HT1080 (cell line): ENCODE measurements around the gene MYOCD. TPM values are rescaled to one million over a fixed set of nuclear protein-coding genes. Genes with fewer than 3 reads are reported as not detected.
"Not testable (repeated sequence)": the region's sequence is repeated elsewhere in the genome, so short reads cannot be mapped to it uniquely, and the experiment has no call there.

Experiments
- DNase-seq: peaks from one replicate; pipeline ENCODE4 v3.0.0-alpha.2; 2015; ENCODE audit warnings: low read depth
- polyA plus RNA-seq, 2 experiments: library from polyadenylated mRNA; depleted of rRNA; stranded (reverse); fragments of >200 nt; gene quantifications; 2 replicates each; pipeline ENCODE4 v1.2.3, GENCODE V29; 2015
- total RNA-seq: library from RNA; depleted of rRNA; stranded (reverse); fragments of >200 nt; shearing (Covaris generic); gene quantifications from 2 replicates; pipeline ENCODE4 v1.2.3, GENCODE V29; 2014; rRNA removed

MYOCD gene, protein sequence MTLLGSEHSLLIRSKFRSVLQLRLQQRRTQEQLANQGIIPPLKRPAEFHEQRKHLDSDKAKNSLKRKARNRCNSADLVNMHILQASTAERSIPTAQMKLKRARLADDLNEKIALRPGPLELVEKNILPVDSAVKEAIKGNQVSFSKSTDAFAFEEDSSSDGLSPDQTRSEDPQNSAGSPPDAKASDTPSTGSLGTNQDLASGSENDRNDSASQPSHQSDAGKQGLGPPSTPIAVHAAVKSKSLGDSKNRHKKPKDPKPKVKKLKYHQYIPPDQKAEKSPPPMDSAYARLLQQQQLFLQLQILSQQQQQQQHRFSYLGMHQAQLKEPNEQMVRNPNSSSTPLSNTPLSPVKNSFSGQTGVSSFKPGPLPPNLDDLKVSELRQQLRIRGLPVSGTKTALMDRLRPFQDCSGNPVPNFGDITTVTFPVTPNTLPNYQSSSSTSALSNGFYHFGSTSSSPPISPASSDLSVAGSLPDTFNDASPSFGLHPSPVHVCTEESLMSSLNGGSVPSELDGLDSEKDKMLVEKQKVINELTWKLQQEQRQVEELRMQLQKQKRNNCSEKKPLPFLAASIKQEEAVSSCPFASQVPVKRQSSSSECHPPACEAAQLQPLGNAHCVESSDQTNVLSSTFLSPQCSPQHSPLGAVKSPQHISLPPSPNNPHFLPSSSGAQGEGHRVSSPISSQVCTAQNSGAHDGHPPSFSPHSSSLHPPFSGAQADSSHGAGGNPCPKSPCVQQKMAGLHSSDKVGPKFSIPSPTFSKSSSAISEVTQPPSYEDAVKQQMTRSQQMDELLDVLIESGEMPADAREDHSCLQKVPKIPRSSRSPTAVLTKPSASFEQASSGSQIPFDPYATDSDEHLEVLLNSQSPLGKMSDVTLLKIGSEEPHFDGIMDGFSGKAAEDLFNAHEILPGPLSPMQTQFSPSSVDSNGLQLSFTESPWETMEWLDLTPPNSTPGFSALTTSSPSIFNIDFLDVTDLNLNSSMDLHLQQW
- total RNA-seq = not detected in 2 replicates
- polyA plus RNA-seq (2015; cell fraction: cytosol; rRNA removed) = not detected in 2 replicates
- not detected in 2 replicates for polyA plus RNA-seq (2015; cell fraction: nucleus; rRNA removed)

DNA sequence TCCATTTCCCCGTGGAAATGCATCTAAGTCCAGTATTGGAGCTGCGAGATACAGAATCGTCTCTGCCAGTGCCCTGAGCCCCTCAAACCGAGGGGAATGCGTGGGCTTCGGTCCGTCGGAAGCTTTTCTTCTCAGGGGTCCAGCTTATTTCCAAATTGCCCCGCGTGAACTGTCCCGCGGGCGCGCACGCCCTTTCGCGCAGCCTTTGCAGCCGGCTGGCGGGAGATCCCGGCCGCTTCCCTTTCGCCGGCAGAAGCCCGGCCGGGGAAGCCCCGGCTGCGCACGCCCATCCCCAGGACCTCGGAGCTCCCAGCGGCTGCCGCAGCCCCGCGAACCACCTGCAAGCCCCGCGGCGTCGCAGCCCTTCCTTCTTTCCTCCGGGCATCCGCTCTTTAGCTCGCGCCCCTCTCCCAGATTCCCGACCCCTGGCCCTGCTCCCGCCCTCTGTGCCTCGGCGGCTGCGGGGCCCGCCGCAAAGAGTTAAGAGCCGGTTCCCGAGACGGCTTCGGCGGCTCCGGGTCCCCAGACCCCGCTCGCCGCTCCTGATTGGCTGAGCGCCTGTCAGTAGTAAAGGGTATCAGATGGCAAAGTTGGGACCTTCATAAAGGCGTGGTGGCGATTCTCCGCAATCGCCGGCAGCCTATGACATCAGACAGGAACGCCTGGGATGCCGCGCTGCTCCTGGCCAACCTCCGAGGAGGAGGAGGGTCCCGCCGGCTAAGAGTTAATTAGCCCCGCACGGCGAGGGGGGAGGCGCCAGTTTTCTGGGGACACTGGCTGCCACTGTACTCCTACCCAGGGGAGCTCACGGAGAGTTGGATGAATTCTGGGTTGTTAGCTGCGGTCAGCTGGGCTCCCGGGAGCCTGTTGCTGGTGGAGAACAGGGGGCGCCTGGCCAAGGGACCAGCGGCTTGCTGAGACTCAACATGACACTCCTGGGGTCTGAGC, at the start of gene MYOCD:
Gene MYOCD (plus strand): TSS at position 628 of the 948 bp plus-strand sequence. CDS start 299 bp downstream, at position 927.
- DNase-seq = no peak

DNA sequence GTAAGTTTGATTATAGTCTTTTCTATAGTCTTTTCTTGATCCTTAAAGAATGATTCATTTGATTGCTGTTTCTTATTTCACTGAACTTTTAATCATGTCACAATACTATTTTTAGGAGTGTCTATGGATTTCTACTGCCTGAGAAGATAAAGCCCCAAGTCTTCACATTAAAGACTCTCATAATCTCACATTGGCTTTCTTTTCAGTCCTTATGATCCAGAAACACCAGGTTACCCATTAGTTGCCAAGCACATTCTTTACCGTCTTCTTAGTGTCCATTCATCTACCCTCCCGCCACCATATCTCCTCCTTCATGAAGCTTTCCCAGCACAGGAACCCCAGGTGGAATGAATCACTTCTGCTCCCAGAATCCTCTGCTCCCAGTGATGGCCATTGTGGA, 49.5 kb upstream of the MYOCD start:
- no peak for DNase-seq

DNA sequence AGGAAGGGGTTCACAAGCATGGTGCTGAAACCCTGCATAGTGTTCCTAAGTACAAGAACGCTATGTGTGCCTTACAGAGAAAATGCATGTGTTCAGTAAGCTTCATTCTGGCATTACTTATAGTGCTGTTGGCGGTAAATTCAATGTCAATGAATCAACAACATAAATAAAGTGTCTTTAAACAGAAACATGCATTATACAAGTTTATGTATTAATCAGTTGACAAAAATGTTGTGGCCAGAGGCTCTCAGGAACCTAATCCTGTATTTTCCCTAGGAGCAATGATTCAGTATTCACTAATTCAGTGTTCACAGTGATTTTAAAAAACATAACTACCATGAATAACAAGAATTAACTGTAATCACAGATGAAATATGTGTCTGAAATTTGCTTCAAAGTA, 47.1 kb upstream of the MYOCD start:
- no peak for DNase-seq

DNA sequence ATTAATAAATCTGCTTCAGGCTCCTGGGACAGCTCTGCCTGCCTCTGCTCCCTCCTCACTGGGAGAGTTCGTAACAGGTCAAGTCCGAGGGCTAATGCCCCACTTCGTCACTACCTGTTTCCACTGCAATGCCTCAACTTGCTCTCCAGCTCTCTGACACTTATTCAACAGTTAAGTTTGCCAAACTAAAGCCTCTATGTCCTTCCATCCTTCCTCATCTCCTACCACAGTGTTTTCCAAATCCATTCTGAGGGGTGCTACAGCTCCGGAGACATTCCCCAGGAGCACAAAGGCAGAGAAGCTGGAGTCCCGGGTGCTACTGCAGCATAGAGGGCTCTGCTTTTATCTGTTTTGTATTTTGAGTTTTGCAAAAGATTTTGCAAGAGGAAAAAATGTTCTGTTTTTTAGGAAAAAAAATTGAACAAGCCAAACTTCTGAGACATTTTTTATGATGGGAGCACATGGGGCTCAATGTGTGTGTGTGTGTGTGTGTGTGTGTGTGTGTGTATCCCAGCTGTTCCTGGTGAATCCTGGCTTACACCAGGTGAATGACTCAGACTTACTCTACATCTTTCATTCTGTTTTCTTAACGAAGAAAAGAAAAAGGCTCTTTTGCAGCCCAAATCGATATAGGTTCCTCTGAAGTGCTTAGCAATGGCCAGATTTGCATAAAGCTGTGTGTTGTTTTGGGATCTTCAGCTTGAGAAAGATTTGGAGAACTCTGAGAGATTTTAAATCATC, 46.1 kb upstream of the MYOCD start:
- no peak for DNase-seq

DNA sequence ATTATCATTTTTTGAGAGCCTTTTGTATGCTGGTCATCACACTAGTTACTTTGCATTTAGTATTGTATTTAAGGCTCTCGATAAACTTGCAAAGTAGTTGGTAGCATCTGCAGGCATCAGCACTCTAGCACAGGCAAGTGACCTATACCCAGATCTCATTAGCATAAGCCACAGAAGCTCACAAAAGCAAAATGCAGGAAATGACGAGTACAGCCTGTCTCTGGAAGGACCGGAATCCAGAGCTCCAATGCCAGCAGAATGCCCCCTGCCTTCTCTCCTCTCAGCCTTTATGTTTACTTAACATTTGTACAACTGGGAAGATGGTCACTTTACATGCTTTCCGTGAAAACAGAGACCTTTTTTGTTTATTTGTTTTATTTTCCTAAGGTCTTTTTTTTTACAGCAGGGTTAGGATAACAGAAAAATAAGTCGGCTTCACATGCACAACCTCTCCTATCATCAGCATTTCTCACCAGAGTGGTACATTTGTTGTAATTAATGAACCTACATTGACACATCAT, 45.4 kb upstream of the MYOCD start:
- DNase-seq = peak; percentile 29

DNA sequence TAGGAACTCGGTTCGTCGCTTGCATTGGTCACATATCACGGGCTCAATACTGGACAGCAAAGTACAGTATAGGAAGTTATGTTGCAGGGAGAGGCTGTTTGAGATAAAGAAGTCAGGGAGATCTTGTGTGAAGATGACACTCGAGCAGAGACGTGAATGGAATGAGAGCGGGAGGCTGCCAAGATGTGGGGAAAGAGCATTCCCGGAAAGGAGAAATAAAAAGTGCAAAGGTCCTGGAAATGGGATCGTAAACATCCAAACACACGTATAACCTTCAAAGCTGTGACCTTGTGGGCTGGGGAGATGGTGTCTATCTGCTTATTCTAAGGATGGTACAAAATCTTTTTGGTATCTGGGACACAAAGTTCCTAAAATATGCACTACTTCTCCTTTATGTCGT, 43.0 kb upstream of the MYOCD start:
- no peak for DNase-seq

DNA sequence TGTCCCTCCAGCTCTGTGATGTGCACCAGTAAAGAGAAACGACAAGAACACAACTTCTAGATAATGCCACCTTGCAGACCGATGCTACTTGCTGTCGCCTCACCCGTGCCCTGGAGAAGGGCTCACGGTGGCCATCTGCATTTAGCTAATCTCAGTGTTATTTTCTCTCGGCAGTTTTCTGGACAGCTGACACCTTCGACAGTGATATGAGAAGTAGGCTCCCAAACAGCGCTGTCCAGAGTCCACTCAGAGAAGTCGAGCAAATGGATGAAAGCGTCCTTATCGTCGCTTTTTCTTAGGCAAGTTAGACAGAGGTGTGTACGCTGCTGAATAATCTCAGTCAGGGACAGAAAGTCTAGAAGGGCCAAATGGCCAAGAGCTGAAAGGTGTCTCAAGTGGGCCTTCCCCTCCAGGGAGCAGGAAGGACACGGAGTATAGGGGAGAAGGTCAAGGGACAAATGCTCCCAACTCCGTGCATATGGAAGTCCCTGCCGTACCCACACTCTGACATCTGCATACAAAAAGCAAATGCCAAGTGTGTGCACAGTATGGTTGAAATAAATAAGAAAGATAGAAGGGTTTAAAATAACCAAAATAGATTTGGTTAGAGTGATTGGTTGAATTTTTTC, 42.4 kb upstream of the MYOCD start:
- no peak for DNase-seq

DNA sequence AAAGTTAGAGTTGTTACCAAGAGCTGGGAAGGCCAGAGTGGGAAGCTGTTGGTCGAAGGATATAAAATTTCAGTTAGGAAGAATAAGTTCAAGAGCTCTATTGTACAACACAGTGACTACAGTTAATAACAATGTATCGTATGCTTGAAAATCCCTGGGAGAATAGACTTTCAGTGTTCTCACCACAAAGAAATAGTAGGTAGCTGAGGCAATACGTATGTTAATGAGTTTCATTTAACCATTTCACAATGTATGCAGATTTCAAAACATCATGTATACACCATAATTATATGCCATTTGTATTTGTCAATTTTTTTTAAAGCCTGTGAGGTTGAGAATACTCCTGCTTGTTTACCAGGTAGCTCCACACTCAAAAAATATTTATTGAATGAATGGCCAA, 41.5 kb upstream of the MYOCD start:
- DNase-seq = no peak

DNA sequence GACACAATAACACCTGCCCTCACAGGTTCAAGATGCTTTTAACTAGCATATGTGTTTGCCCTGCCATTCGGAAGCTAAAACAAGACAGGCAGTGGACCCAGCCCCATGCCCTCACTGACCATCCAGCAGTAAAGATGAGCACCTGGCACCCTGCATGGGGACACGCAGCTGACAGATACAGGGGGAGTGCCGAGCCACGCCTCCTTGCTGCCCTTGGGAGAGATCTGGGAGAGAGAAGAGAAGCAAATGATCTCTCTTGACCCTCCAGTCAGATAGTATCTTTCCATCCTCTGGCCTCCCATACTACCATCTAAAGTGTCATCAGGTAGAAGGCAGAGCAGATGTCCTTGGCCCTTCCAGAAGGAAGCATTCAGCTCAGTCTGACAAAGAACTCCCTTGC, 40.6 kb upstream of the MYOCD start:
- DNase-seq = no peak

DNA sequence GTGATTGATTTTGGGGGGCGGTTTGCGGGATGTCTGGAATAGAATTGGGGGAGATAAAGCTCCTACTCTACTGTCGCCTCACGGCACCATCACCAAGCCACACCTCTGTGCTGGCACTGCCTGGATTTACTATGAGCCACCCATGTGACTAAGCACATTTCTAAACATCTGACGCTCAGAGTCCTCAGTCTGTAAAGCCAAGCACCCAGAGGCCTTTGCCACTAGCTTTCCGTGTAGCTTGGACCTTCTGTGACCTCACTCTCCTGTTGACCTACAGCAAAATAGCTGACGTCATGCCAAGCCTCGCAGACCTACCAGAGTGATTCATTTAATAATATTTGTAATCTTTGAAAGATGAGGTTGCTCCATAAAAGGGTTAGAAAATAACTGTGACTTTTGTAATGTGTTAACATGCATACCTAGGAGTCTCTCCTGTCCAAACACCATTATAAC, 38.5 kb upstream of the MYOCD start:
- peak; percentile 30 for DNase-seq

DNA sequence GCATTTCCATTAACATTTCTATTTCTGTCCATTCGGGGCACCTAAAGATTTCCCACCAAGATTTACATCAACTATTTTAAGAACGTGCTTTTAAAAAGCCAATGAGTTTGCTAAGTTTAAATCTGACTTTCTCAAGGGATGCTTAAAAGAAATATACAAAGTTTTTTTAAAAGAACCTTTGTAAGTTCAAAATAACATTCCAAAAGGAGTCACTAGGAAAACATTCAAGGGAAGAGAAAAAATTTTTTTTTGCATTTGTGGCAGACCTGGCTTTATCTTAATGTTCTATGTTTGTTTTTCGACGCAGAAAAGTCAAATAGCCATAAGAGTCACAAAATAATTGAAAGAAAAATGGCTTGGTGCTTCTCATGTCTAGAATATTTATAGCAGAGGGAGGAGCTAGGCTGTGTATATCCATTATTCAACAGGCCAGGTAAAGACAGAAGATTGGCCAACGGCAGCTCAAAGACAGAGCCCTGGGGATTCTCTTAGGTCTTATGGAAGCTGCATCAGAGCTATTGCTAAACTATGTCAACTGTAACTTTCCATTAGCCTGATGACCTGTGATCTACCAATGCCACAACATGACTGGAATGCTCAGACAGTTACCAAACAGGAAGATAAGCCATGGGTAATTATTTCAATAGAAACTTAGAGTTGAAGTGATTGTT, 37.8 kb upstream of the MYOCD start:
- no peak for DNase-seq

DNA sequence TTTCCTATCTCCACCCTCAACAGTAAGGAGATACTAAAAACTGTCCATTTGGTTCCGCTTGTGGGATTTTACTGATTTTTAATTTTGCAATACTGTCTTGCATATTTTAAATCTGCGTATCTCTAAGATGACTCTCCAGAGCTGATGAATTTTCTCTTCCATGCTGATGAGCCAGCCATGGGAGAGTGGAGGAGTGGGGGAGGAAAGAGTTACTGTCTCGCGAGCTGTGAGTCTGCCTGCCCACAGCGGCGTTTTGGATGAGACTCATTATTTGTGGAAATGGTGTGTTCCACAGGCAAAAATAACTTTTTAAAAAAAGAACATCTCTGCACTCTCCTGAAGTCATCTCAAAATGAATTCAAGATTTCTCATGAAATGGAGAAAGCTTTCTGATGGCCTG, 34.6 kb upstream of the MYOCD start:
- no peak for DNase-seq

DNA sequence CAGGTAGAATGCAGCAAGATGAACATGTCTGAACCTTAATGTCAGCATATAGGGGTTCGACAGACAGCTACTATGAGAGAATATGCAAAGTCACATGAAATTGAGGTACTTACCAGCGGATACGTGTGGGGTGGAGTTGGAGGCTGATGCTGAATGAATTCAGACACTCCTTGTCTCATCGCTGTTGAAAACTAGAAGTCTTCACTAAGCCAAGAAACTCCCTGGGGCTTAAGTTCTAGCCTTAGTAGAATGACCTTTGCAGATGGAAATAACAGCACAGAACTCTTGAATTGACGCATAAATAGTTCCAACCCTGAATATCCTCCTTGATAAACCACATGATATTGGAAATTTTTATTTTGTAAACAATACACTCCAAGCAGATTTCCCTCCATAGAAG, 32.9 kb upstream of the MYOCD start:
- no peak for DNase-seq

DNA sequence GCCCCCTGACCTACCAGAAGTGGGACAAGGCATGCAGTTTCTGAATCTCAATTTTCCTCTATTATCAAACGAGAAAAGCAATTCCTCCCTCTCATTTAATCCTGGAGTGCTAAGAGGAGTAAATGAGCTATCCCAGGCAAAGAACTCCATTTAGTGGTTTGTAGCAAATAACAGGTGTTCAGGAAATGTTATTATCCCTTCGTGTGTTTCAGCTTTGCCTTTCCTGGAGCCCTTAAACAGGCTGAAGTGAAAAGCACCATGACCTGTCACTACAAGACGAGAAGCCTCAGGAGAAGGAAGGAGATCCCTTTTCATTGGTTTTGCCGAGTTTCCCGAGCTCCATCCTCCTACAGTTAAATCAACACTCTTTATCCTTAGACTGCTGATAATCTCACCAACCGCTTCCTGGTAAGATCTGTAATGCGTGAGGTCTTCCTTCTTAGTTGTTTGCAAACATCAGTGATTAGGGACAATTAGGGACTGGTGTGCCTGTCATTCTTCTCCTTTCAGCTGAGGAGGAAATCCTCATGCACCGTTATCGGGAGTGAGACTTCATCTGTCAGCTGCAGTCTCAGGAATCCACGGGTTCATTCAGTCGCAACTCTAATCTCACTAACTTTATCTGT, 30.8 kb upstream of the MYOCD start:
- DNase-seq = no peak

DNA sequence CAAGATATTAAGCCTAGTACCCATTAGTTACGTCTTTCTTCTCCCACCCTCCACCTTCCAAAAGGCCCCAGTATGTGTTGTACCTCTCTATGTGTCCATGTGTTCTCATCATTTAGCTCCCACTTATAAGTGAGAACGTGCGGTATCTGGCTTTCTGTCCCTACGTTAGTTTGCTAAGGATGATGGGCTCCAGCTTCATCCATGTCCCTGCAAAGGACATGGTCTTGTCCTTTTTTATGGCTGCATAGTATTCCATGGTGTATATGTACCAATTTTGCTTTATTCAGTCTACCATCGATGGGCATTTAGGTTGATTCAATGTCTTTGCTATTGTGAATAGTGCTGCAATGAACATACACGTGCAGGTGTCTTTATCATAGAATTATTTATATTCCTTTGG, 29.7 kb upstream of the MYOCD start:
- DNase-seq = not testable (repeated sequence)

DNA sequence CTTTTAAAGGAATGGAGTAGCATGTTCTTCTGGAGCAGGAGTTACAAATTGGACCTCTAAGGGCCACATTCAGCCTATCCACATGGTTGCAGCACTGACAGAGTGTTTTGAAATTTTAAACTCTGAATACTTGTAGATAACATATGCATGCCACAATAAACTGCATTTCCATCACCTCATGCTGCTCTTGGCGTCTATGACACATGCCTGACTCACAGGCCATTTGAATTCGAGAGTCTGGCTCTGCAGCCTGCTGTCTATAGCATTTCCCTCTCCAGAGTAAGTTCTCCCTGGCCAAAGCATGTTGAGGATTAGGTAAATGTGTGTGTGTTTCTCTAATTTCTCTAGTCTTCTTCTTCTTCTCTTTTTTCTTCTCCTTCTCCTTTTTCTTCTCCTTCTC, 28.7 kb upstream of the MYOCD start:
- DNase-seq = peak; percentile 63

DNA sequence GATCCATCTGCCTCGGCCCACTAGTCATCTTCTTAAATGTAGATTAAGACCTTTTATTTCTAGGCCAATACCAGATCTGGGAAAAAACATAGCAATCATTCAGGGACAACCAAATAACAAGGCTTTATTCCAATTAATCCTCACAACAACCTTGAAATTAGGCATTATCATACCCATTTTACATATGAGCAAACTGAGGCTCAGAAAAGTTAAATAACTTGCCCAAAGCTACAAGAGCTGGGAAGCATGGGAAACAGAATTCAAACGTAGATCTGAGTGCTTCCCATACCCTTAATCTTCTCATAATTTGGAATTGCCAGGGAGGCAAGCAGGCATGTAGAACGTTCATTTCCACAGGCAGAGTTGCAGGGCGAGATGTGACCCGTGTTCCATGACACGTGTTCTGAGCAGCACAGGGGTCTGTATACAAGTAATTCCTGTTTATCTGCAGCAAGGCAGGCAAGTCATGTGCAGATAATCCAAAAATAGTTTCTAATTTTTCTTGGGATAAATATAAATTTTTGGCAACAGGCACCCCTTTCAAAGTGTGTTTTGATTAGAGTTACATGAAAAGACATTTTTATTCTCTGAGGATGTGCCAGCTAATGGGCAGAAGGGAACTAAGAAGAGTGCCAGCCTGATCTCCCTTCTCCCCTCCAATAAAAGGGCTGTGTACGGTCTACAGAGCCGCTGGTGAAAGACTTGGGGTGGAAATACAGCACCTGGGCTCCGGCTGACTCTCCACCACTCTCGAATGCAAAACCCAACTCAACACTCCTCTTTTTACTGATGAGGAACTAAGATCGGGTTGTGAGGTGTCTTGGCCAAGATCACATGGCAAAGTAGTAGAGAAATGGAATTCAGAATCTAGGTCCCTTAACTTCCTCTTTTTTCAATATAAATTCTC, 27.7 kb upstream of the MYOCD start:
- no peak for DNase-seq
